GM12891 (cell line): ENCODE data around the gene CEACAM18.

Experiments used
- POLR2AphosphoS5 ChIP-seq: IDR thresholded peaks from 2 replicates; pipeline ENCODE4 v1.6.1; 2011; ENCODE audit warnings: low read depth, low read length, control low read depth
- TAF1 ChIP-seq: IDR thresholded peaks from 2 replicates; pipeline ENCODE4 v1.6.1; 2011; ENCODE audit warnings: low read depth, low read length, control low read depth

DNA sequence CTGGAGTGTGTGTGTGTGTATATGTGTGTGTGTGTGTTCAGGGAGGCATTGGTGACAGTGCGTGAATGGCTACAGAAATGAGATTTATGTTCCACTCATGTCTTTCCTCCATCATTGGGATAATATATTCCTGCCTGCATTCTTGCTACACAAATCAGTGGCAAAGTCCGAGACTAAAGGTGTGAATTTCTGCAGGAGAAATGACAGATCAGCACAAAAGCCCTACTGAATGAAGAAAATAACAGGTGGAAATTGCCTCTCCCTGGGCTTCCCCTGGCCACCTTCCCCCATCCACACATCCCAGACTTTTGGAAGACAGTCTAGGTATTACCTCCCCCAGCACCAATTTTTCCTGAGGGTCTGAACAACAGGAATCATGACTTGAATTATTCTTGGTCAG lies 43.0 kb downstream of the CEACAM18 start:
- TF ChIP-seq TAF1, result no peak
- no peak for TF ChIP-seq POLR2AphosphoS5
